Smooth muscle cell (in vitro differentiated cells): ENCODE measurements around the gene ARHGAP12. TPM values are rescaled to one million over a fixed set of nuclear protein-coding genes. Genes with fewer than 3 reads are reported as not detected.

Experiments used
- DNase-seq: peaks from one replicate; lab custom pipeline; 2025; ENCODE audit not compliant: unreplicated experiment; lab: John Stamatoyannopoulos, UW
- H2AFZ ChIP-seq: fragments of 200-600 bp; sonication (generic); 2 replicates; pipeline ENCODE4 v1.6.0; 2016; ENCODE audit warnings: antibody characterized with exemption, low read depth, mild to moderate bottlenecking
- H3F3A ChIP-seq: fragments of 200-600 bp; sonication (generic); 2 replicates; pipeline ENCODE4 v1.6.0; 2017; ENCODE audit warnings: antibody characterized with exemption, low read depth
- H3K27ac ChIP-seq: fragments of 200-600 bp; sonication (generic); 2 replicates; pipeline ENCODE4 v1.5.1; 2016; ENCODE audit warnings: low read depth, mild to moderate bottlenecking
- H3K27me3 ChIP-seq: fragments of 200-600 bp; sonication (generic); 2 replicates; pipeline ENCODE4 v1.6.1; 2016; ENCODE audit warnings: low read depth, mild to moderate bottlenecking
- H3K36me3 ChIP-seq: fragments of 200-600 bp; sonication (generic); 2 replicates; pipeline ENCODE4 v1.5.1; 2016; ENCODE audit warnings: low read depth
- H3K4me1 ChIP-seq: fragments of 200-600 bp; sonication (generic); 2 replicates; pipeline ENCODE4 v1.5.1; 2016; ENCODE audit warnings: low read depth
- H3K4me2 ChIP-seq: fragments of 200-600 bp; sonication (generic); 2 replicates; pipeline ENCODE4 v1.6.0; 2016; ENCODE audit warnings: mild to moderate bottlenecking
- H3K4me3 ChIP-seq: fragments of 200-600 bp; sonication (generic); 2 replicates; pipeline ENCODE4 v1.5.1; 2016; ENCODE audit warnings: mild to moderate bottlenecking
- H3K79me2 ChIP-seq: fragments of 200-600 bp; sonication (generic); 2 replicates; pipeline ENCODE4 v1.6.0; 2016; ENCODE audit warnings: low read depth, mild to moderate bottlenecking
- H3K9ac ChIP-seq: fragments of 200-600 bp; sonication (generic); 2 replicates; pipeline ENCODE4 v1.6.0; 2016; ENCODE audit warnings: low read depth
- H3K9me3 ChIP-seq: fragments of 200-600 bp; sonication (generic); replicated peaks from 2 replicates; pipeline ENCODE4 v1.5.1; 2016; ENCODE audit warnings: low read depth
- H4K20me1 ChIP-seq: fragments of 200-600 bp; sonication (generic); 2 replicates; pipeline ENCODE4 v1.6.0; 2016; ENCODE audit warnings: low read depth
- WGBS: methylation state at CpG from one replicate; pipeline ENCODE4 v1.1.7; 2016; ENCODE audit warnings: low lambda C conversion rate; 5-methylcytosine and 5-hydroxymethylcytosine counted together
- polyA plus RNA-seq: library from polyadenylated mRNA; unstranded; fragments of >200 nt; fragmentation: Nextera tagmentation; extraction: Ambion mirVana; gene quantifications from 2 replicates; pipeline ENCODE4 v1.2.1, GENCODE V29; 2016
- total RNA-seq: library from RNA; depleted of rRNA; stranded (reverse); fragments of >200 nt; gene quantifications from 2 replicates; pipeline ENCODE4 v1.2.3, GENCODE V29; 2014
- TF ChIP-seq, protein P1 (sequence below): fragments of 200-600 bp; sonication (generic); IDR thresholded peaks from 2 replicates; pipeline ENCODE4 v1.5.1; 2017; ENCODE audit warnings: borderline replicate concordance, mild to moderate bottlenecking, antibody characterized with exemption; ENCODE audit not compliant: insufficient read depth, poor library complexity, severe bottlenecking

Gene ARHGAP12
- total and polyA plus RNA-seq, 2 experiments from 2014 or later, result 14.5 to 46.2 TPM

DNA sequence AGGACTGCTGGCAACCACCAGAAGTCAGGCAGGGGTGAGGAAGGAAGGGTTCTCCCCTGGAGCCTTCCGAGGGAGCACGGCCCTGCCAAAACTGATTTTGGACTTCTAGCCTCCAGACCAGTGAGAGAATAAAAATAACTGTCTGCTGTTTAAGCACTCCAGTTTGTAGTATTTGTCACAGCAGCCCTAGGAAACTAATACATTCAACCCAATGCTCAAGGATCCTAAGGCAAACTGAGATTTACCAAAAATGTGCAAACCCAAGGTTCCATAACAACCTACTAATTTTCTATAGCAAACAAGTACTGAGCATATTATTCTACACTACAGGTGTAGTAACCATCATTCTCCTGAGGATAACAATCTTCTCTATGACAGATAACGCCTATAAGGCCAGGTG, 18.6 kb downstream of the ARHGAP12 start:
- H4K20me1 ChIP-seq, result peaks cover 97% of the 10 kb centered on the region
- H3K79me2 ChIP-seq, result peaks cover 87% of the 10 kb centered on the region
- no peaks in the 10 kb centered on the region for H3K4me1 ChIP-seq
- H3K9me3 ChIP-seq, result no peaks in the 10 kb centered on the region
- no peak overlapping the region for H3K27ac ChIP-seq
- whole genome bisulfite sequencing, result 90% methylated on average over 3 of the region's 3 CpGs
- H3K36me3 ChIP-seq, result no peaks in the 10 kb centered on the region
- no peak overlapping the region for H3K4me3 ChIP-seq
- no peak overlapping the region for H3K4me2 ChIP-seq
- no peaks in the 10 kb centered on the region for H3F3A ChIP-seq
- TF ChIP-seq, protein P1, sequence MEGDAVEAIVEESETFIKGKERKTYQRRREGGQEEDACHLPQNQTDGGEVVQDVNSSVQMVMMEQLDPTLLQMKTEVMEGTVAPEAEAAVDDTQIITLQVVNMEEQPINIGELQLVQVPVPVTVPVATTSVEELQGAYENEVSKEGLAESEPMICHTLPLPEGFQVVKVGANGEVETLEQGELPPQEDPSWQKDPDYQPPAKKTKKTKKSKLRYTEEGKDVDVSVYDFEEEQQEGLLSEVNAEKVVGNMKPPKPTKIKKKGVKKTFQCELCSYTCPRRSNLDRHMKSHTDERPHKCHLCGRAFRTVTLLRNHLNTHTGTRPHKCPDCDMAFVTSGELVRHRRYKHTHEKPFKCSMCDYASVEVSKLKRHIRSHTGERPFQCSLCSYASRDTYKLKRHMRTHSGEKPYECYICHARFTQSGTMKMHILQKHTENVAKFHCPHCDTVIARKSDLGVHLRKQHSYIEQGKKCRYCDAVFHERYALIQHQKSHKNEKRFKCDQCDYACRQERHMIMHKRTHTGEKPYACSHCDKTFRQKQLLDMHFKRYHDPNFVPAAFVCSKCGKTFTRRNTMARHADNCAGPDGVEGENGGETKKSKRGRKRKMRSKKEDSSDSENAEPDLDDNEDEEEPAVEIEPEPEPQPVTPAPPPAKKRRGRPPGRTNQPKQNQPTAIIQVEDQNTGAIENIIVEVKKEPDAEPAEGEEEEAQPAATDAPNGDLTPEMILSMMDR, result no peak
- no peaks in the 10 kb centered on the region for H3K27me3 ChIP-seq
- no peak overlapping the region for H3K9ac ChIP-seq
- no peak for DNase-seq
- no peak overlapping the region for H2AFZ ChIP-seq

DNA sequence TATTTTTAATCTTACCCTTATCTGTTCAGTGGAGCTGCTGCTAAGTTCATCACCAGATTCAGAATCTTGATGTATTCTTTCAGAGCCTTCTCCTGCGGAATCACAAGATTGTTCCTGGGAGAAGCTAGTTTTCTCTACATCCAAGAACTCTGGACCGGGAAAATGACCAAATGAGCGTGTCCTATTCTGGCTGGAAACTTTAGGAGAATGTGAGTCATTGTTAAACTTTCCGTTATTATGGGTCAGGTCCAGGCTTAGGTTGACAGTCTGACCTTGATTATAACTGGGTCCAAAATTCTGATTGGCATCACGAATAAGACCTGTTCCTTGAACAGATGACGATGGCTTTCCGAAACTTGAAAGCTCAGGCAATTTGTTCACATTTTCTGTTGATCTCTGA, 20.5 kb downstream of the ARHGAP12 start:
- DNase-seq, result no peak
- Histone ChIP-seq H3K4me1 (no peaks in the 10 kb centered on the region), H3K27ac (no peak overlapping the region), H2AFZ (no peak overlapping the region), H4K20me1 (peaks cover 97% of the 10 kb centered on the region), H3K36me3 (no peaks in the 10 kb centered on the region), H3F3A (no peaks in the 10 kb centered on the region), H3K9me3 (no peaks in the 10 kb centered on the region), H3K4me2 (no peak overlapping the region), H3K27me3 (no peaks in the 10 kb centered on the region), H3K79me2 (peaks cover 86% of the 10 kb centered on the region), H3K9ac (no peak overlapping the region), H3K4me3 (no peak overlapping the region)
- TF ChIP-seq, protein P1, result no peak
- 96% methylated on average over 7 of the region's 7 CpGs for WGBS

DNA sequence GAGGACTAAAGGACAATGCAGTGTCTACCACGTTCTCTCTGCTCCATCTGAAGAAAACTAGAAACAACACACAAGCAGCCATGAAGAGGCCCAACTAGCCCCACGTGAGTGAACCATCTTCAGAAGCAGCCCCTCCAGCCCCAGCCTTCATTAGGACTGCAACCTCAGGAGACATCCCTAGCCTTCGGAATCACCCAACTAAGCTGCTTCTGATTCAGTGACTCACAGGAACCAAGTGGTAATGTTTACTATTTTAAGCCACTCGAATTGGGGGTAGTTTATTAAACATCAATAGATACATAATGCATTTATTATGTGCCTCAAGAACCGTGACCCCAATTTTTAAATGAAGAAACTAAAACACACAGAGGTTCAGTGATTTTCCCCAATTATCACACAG, 22.6 kb downstream of the ARHGAP12 start:
- Histone ChIP-seq H3K27me3 (no peaks in the 10 kb centered on the region), H3K4me1 (no peaks in the 10 kb centered on the region), H2AFZ (no peak overlapping the region), H3F3A (no peaks in the 10 kb centered on the region), H3K9me3 (no peaks in the 10 kb centered on the region), H3K36me3 (no peaks in the 10 kb centered on the region), H3K4me2 (no peak overlapping the region), H3K79me2 (peaks cover 86% of the 10 kb centered on the region), H3K4me3 (no peak overlapping the region), H3K27ac (no peak overlapping the region), H4K20me1 (peaks cover 93% of the 10 kb centered on the region), H3K9ac (no peak overlapping the region)
- DNase-seq, result no peak
- WGBS, result 75% methylated on average over 5 of the region's 5 CpGs
- TF ChIP-seq, protein P1, result no peak

DNA sequence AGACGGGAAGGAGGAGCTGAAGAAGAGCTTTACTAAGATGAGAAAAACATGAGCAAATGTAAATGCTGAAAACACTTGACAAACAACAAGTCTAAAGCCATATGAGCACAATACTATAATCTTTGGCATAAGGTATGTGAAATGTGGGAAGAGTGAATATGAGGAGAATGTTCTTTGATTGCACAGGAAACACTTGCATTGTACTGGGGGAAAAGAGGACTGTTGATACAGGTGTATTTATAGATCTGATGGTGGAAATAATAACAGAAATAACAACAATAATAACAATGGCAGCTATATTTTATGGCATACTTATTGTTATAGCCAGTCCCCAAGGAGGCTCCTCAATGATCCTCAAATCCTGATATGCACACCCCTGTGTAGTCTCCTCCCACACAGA, 23.0 kb downstream of the ARHGAP12 start:
- Histone ChIP-seq H2AFZ (no peak overlapping the region), H4K20me1 (peaks cover 93% of the 10 kb centered on the region), H3K4me1 (no peaks in the 10 kb centered on the region), H3K27ac (no peak overlapping the region), H3K79me2 (peaks cover 86% of the 10 kb centered on the region), H3K9ac (no peak overlapping the region), H3K9me3 (no peaks in the 10 kb centered on the region), H3K36me3 (no peaks in the 10 kb centered on the region), H3F3A (no peaks in the 10 kb centered on the region), H3K4me2 (no peak overlapping the region), H3K27me3 (no peaks in the 10 kb centered on the region), H3K4me3 (no peak overlapping the region)
- no peak for DNase-seq
- 84% methylated on average over 1 of the region's 1 CpG for WGBS
- TF ChIP-seq, protein P1, result no peak
